Thyroid gland (tissue), 4 donors: ENCODE data around the gene PLD3. TPM values are rescaled to one million over a fixed set of nuclear protein-coding genes. Genes with fewer than 3 reads are reported as not detected.
"Not testable (repeated sequence)": the region's sequence is repeated elsewhere in the genome, so short reads cannot be mapped to it uniquely, and the experiment has no call there.

Experiments used
- DNase-seq, 2 donors: peaks; one replicate each; pipeline ENCODE4 v3.0.0-alpha.2; 2019
- H3K27ac ChIP-seq, 3 donors: fragments of 200-600 bp; sonication (generic); 1 replicate in 2 of 3; 2 replicates in 1 of 3; pipeline ENCODE4 v1.5.1; 2016 to 2019; ENCODE audit warnings: mild to moderate bottlenecking in 1 of 3, moderate library complexity in 1 of 3
- H3K27me3 ChIP-seq: fragments of 200-600 bp; sonication (generic); one replicate; pipeline ENCODE4 v1.5.1; 2019
- H3K36me3 ChIP-seq, 2 donors: fragments of 200-600 bp; sonication (generic); one replicate each; pipeline ENCODE4 v1.5.1; 2016 to 2019
- H3K4me1 ChIP-seq, 2 donors: fragments of 200-600 bp; sonication (generic); one replicate each; pipeline ENCODE4 v1.5.1; 2017 to 2019
- H3K4me3 ChIP-seq, 3 donors: fragments of 200-600 bp; sonication (generic); replicated peaks in 1 of 3; 1 replicate in 2 of 3; 2 replicates in 1 of 3; pipeline ENCODE4 v1.5.1; 2016; ENCODE audit warnings: mild to moderate bottlenecking in 1 of 3
- H3K9me3 ChIP-seq: fragments of 200-600 bp; sonication (generic); one replicate; pipeline ENCODE4 v1.5.1; 2017
- CTCF ChIP-seq, 6 experiments: fragments of 200-600 bp in 3 of 6; fragments of 450-650 bp in 3 of 6; sonication (generic) in 3 of 6; IDR thresholded peaks; one replicate each; pipeline ENCODE4 v1.5.1; 2016 to 2019; ENCODE audit warnings: antibody characterized with exemption in 6 of 6, mild to moderate bottlenecking in 2 of 6, inconsistent platforms in 1 of 6, moderate library complexity in 1 of 6
- POLR2A ChIP-seq, 2 donors: fragments of 450-650 bp; IDR thresholded peaks; one replicate each; pipeline ENCODE4 v1.6.1; 2017; ENCODE audit warnings: antibody characterized with exemption in 2 of 2, mild to moderate bottlenecking in 2 of 2, moderate library complexity in 1 of 2
- WGBS, 2 donors: methylation state at CpG; one replicate each; pipeline ENCODE4 v1.1.5; 2017; 5-methylcytosine and 5-hydroxymethylcytosine counted together
- intact Hi-C: fragments of 100-400 bp; cut with DNase I; formaldehyde crosslinking; loops from one replicate; pipeline ENCODE4 v1.15.1; 2023
- total RNA-seq, 4 donors: library from RNA; depleted of rRNA; stranded (reverse); fragments of >200 nt; gene quantifications; one replicate each; pipeline ENCODE4 v1.2.3, GENCODE V29; 2016

The PLD3 gene
- total RNA-seq, 4 donors from 2014 or later, result 151 to 258 (median 244) TPM

DNA sequence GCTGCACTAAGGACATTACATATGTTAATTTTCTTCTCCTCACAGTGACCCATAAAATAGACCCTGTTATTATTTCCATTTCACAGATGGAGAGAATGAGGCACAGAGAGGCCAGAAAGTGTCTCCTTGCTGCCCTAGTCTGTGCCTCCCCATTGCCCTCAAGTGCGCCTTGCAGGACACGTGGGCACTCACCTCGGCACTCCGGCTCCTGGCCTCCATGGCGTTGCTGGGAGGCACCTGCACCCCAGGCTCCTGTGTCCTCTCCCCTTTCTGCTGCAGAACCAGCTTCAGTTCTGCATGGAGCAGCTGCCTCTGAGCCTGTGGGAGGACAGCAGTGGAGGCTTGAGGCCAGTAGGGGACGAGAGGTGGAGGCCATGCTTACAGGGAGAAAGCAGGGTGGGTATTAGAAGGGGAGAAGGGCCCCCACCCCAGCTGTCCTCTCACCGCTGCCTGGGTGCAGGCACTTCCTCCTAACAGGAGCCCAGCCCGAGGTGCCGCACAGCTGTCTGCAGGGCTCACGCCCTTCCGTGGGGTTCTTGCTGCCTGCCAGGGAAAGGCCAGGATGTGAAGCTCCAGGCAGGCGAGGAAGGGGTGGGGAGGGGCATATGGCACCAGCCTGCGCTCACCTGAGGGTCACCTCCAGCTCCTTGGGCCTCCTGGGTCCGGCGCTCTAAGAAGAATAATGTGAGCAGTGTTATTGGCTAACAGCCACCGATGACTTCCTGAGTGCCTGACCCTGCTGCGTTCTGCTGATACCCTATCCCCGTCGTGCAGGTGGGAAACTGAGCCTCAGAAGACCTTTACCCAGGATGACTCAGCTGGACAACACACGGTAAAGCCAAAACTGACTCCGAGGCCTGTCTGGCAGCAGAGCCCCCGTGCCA, 59.5 kb downstream of the PLD3 start:
- Histone ChIP-seq H3K36me3 (no peaks in the 10 kb centered on the region), H3K27ac (no peak overlapping the region), H3K9me3 (no peaks in the 10 kb centered on the region), H3K4me1 (peaks cover 16 to 28% of the 10 kb centered on the region in 2 donors), H3K4me3 (no peak overlapping the region), H3K27me3 (no peaks in the 10 kb centered on the region)
- WGBS, 2 donors, result 71 to 76% methylated on average over 17 to 21 of the region's 22 CpGs
- DNase-seq, result no peak
- intact Hi-C loops, result loop anchor here (5.0 kb wide), 1 partner anchor 56 kb away; no protein-coding TSS in a partner anchor
- TF ChIP-seq POLR2A (IDR thresholded peaks at IDR 0.05) (no peak), CTCF (IDR thresholded peaks at IDR 0.05) (no peak)

DNA sequence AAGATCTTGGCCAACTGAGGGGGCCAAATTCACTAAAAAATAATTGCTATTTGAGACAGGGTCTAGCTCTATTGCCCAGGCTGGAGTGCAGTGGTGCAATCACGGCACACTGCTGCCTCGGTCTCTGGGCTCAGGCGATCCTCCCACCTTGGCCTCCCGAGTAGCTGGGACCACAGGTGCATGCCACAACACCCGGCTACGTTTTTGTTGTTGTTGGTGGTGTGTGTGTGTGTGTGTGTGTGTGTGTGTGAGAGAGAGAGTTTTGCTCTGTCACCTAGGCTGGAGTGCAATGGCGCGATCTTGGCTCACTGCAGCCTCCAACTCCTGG, 60.1 kb downstream of the PLD3 start:
- intact Hi-C loops, result loop anchor here (5.0 kb wide), 1 partner anchor 56 kb away; no protein-coding TSS in a partner anchor
- H3K27me3 ChIP-seq, H3K27ac ChIP-seq, H3K4me3 ChIP-seq, H3K9me3 ChIP-seq, DNase-seq, H3K36me3 ChIP-seq: not testable (repeated sequence)
- 84 to 100% methylated on average over 2 to 5 of the region's 8 CpGs for WGBS, 2 donors
- peaks cover 16 to 22% of the 10 kb centered on the region in 2 donors for H3K4me1 ChIP-seq

DNA sequence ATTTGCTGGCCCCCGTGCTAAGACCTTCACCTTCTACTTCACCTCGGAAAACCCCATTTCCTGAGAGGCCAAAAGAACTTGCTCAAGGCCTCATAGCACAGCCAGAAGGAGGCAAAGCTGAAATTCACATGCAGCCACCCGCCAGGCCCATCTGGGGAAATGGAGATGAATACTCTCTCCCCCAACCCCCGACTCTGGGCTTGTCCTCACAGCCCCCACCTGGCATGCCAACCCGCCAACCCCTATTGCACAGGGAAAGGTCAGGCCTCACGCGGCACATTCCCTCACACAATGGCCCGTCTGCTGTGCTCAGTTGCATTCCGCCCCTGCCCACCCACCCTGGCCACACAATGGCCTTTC, 61.5 kb downstream of the PLD3 start:
- no peaks in the 10 kb centered on the region for H3K9me3 ChIP-seq
- no peak for TF ChIP-seq POLR2A (IDR thresholded peaks at IDR 0.05)
- TF ChIP-seq CTCF (IDR thresholded peaks at IDR 0.05), result no peak
- H3K27ac ChIP-seq, result peak overlapping the region in 1 of 3 donors; percentile 81
- intact Hi-C loops, result no loop called here
- WGBS, 2 donors, result 83 to 88% methylated on average over 9 of the region's 9 CpGs
- H3K36me3 ChIP-seq, result no peaks in the 10 kb centered on the region
- H3K4me1 ChIP-seq, result peaks cover 21 to 28% of the 10 kb centered on the region in 2 donors
- no peak for DNase-seq
- H3K27me3 ChIP-seq, result no peaks in the 10 kb centered on the region
- H3K4me3 ChIP-seq, result no peak overlapping the region

GRCh38 chr19:40411125-40411842, 62.8 kb downstream of the PLD3 start:
- 51 to 65% methylated on average over 9 to 16 of the region's 16 CpGs for WGBS, 2 donors
- Histone ChIP-seq H3K36me3 (no peaks in the 10 kb centered on the region), H3K9me3 (no peaks in the 10 kb centered on the region), H3K4me1 (peaks cover 28 to 32% of the 10 kb centered on the region in 2 donors), H3K27me3 (no peaks in the 10 kb centered on the region), H3K4me3 (no peak overlapping the region), H3K27ac (peak overlapping the region; percentile 64 to 81 (median 75))
- peak; percentile 39 to 53 for DNase-seq
- intact Hi-C loops, result no loop called here
- no peak for TF ChIP-seq POLR2A (IDR thresholded peaks at IDR 0.05)
- no peak for TF ChIP-seq CTCF (IDR thresholded peaks at IDR 0.05)

DNA sequence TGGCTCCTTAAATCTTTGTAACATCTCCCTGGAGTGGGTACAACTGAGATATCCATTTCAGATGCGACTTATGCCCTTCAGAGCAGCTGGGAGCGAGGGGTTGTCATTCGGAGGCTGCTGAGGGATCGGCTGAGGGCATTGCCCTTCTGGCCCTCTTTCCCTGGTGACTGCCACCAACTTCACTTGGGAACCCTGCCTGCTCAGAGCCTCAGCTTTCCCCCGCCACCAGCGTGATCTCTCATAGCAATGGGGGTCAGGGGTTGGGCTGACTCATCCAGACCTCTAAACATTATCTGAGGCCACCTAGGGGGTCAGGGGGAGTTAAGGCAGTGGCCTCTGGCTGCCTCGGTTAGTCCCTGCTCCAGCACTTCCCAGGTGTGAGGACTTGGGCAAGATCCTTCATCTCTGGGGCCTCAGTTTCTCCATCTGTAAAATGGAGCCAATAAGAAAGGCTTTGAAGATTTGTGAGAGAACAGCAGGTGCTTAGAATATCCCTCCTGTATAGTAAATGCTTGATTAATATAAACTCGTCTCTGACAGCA, 63.5 kb downstream of the PLD3 start:
- H3K36me3 ChIP-seq, result no peaks in the 10 kb centered on the region
- DNase-seq, result no peak
- H3K27ac ChIP-seq, result peak overlapping the region; percentile 53 to 81 (median 75)
- 72 to 81% methylated on average over 5 to 8 of the region's 8 CpGs for WGBS, 2 donors
- intact Hi-C loops, result no loop called here
- peaks cover 28 to 37% of the 10 kb centered on the region in 2 donors for H3K4me1 ChIP-seq
- H3K27me3 ChIP-seq, result no peaks in the 10 kb centered on the region
- no peak overlapping the region for H3K4me3 ChIP-seq
- no peaks in the 10 kb centered on the region for H3K9me3 ChIP-seq
- TF ChIP-seq POLR2A (IDR thresholded peaks at IDR 0.05) (no peak), CTCF (IDR thresholded peaks at IDR 0.05) (no peak)
